AG08395 (cell line): ENCODE measurements around the gene SPCS1.
A peak's percentile ranks its signal among the peaks of the same experiment; 100 is the strongest.
"Not testable (repeated sequence)": the region's sequence is repeated elsewhere in the genome, so short reads cannot be mapped to it uniquely, and the experiment has no call there.

ENCODE experiments used
- DNase-seq: peaks from one replicate; pipeline ENCODE4 v3.0.0; 2012; ENCODE audit warnings: mixed read lengths, low spot score

SPCS1 gene

GRCh38 chr3:52694528-52695189, 11.2 kb upstream of the SPCS1 start:
- DNase-seq = no peak

DNA sequence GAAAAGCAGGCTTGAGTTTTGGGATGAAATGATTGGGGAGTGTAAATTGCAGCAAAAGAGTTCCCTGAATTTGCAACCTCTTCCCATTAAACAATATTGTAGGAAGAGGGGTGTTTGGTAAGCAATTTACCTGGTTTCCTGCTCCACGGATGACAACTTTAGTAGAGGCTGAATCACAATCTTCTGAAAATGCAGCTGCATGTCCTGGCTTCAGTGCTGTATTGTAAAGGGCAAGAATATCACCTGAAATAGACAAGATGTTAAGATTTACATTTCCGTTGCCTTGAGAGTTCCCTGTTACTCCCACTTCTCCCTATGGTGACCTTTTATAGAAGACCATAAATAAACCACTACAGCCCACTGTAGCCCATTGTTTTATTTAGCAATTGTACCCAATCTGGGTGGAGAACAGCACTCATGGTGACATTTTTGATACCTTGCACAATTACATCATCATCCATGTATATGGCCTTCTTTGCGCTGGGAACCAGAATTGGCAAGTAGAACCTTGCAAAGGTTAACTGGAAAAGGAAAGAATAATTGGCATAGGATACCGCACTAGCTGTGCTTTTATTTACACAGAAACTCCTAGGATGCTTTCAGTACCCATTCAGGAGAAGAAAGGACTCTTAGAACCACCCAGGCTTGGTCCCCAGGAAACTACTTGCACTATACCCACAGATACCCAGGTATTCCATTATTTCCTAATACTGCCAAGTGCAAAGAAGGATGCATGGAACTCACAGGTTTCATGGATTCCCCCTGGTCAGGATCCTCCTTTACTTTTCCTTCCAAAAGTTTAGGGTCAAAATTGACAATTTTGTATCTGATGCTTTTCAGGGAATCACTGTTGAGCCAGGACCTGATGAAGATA, 9.9 kb upstream of the SPCS1 start:
- DNase-seq = no peak

DNA sequence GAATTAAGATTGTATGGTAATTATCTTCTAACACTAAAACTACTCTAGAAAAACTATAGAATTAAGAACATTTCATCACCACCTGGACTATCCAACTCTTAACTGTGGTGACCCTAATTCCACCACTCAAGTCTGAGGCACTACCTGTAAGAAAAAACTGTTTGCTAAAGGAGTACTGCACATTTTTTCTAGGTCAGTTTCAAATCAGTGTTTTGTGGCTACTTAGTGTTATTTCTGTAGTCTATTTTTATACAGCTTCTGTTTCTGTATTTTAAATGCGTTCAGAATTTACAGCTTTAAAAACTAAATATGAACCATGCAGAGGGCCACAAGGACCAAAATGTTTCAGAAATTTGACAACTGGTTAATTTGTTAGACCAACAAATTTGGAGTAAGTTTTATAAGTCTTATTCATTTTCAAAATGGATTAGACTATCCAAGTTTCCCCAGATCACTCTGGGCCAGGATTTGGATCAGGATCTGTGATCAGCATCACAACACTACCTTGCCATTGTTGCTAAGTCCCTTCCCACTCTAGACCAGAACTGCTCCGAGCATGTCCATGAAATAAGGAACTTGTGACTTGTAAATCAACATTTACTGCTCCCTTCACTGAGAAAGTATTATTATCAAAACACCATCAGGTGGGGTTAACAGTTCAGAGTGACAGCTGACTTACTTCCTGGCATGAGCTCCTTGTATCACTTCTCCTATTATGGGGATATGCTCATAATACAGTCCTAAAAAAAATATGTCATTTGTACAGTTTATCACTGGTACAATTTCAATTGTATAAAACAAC, 8.9 kb upstream of the SPCS1 start:
- no peak for DNase-seq

DNA sequence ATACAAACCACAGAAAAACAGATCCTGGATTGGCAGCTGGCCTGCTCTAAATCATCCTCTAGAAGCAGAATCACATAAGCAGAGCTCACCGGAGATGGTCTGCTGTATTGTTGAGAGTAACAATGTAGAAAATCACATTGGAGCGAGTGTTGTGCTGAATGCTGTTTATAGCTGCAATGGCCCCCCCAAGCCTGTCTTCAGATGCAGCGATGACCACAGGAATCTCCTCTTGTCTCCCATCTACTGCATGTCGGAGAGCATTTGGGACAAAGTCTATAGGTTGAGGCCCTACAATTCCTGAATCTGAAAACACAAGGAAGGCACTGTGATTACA, 8.3 kb upstream of the SPCS1 start:
- DNase-seq = no peak

DNA sequence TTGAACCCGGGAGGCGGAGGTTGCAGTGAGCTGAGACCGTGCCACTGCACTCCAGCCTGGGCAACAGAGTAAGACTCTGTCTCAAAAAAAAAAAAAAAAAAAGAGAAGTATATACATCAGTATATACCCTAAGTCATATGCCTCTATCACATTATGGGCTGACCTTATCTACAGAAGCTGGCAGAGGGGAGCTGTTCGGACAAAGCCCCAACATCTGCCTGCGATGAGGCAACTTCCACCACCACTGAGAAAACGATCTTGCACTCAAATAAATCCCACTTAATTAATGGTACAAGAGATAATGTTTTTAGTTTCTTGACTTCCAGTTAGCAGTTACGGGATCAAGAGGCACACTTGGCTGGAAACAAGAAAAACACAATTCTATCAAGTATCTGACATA, 2.6 kb upstream of the SPCS1 start:
- DNase-seq = no peak

DNA sequence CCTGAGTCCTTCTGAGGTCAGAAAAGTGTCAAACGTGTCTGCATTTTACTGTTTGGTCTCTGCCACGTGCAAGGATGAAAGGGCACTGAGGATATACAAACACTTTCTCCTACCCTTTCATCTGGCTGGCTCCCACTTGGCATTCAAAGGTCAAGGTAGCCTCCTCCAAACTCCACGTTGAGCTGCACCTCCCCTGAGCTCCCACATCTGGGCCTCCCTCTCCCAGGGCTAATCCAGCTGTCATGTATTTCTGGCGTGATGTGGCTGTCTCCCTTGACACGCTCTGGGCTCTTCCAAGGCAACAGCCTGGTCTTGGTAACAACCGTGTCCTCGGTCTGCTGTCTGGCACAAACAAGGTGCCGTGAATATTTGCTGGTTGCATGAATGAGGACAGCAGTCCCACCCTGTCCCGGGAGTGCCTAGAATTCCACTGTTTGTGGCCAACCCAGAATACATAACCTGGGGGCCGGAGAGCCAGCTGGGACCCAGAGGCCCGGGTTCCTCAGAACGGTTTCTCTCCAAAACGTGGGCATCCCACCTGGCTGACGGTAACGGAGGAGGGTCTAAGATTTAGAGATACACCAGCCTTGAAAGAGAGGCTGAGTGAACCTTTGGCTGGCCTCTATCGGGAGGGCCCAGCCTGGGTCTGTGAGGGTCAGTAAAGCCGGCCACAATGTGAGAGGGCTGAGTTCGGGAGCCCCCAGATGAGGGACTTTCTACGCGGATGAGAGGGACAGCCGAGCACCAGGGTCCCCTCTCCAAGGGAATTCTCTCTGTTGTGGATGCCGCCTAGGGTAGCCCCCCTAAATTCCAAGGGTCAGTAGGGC, 1.1 kb upstream of the SPCS1 start:
- peak; percentile 58 for DNase-seq

DNA sequence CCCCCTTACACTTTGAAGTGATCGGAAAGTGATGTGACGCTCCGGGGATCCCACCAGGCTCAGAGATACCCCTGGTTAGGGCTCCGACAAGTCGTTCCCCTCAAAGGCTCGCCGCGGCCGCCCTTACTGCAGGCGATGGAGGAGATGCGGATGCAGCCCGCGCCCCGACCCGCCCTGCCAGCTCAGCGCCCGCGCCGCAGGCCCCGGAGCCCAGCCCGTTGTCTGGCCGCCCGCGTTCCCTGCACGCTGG, 543 bp upstream of the SPCS1 start:
- DNase-seq = no peak

DNA sequence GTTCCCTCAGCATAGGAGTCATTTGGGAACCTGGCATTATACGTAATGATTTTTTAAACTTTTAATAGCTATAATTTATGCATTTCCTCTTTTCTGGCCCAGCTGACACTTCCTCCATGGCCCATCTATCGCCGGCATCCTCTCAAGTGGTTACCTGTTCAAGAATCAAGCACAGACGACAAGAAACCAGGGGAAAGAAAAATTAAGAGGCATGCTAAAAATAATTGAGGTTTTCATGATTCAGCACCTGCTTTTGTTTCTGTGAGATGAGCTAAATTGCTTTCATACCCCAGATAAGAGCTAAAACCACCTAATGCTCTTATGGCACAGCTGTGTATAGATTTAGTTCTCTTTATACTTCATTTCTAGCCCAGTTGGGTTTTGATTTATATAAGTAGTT, 1.7 kb downstream of the SPCS1 start:
- no peak for DNase-seq

GRCh38 chr3:52710512-52710911, 4.6 kb downstream of the SPCS1 start:
- DNase-seq = no peak

DNA sequence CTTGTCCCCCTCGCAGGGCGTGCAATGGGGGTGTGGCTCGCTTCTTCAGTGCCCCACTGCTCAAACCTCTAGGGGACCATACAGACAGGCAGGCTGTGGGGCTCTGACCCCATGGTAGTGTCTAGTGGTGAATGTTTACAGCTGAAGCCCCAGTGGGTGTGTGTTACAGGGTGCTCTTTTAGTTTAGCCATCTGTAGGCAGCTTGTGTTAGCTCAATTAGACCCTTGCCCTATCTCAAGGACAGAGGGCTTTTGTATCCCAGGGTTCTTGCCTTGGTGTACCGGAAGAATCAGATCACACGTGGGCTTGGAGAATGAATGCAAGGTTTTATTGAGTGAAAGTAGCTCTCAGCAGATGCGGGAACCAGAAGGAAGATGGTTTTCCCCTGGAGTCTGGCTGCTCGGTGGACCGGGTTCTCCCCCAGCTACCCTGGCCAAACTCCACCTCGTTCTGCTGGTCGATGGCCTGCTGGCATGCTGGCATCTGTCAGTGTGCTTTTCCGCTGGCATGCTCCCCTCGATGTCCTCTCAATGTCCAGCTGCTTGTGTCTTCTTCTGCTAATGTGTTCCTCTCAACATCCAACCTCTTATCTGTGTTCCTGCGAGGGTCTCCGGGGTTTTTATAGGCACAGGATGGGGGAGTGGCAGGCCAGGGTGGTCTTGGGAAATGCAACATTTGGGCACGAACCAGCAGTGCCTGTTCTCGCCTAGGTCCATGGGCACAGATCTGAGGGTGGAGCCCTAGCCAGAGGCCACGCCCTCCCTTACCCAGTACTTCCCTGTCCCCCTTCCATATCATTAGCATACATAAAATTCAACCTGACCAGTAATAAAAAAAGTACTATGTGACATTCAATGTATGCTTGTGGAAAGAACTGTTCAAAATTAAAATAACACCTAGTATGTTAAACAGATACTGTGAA, 6.6 kb downstream of the SPCS1 start:
- DNase-seq = no peak

DNA sequence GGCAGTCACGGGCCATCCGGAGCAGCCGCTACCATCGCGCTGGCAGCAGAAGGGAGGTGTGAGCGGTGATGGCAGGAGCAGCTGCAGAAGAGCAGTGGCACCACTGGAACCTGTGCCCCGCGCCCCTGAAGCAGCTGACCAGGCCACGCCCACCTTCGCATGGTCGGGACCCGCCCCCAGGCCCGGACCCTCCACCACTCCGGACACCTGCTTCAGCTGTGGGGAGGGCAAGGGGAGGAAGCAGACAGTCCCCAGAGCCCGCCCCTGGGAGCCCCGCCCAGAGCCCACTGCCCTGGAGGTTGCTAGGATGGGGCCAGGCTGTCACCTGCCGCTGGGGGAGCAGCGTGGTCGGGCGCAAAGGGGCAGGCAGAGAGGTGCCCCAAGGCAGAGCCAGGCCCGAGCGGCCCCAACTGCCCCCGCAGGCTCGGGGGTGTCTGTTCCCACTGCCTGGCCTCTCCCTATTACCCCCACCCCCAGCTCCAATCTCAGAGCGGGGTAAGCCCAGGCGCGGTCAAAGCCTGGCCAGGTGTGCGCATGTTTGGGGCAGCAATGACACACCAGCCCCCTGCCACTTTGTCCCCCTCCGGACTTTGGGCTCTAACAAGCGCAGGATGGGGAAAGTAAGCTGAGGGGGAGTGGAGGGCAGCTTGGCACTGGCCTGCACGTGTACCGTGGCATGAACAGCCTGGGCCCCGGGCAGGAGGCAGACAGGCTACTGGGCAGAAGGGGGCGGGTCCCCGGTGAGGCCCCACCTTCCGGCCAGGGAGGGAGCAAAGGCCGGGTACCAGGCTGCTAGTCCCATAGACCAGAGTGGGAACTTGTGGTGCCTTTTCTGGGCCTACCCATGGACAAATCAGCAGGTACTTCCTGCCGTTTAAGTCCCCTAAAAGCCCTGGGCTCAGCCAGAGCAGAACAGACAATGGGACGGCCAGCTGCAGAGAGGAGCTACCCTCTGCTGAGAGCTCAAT, 8.7 kb downstream of the SPCS1 start:
- DNase-seq = no peak

GRCh38 chr3:52715714-52716305, 9.9 kb downstream of the SPCS1 start:
- no peak for DNase-seq

DNA sequence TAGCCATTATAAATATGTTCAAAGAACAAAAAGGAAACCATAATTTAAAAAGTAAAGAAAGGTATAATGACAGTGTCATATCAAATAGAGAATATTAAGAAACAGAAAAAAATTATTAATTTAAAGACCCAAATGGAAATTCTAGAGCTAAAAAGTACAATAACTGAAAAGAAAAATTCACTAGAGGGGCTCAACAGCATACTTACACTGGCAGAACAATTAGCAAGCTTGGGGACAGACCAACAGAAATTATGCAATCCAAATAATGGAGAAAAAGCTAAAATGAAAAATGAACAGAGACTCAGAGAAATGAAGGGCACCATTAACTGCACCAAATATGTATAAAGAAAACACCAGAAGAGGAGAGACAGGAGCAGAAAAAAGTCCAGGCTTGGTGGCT, 13.7 kb downstream of the SPCS1 start:
- no peak for DNase-seq

DNA sequence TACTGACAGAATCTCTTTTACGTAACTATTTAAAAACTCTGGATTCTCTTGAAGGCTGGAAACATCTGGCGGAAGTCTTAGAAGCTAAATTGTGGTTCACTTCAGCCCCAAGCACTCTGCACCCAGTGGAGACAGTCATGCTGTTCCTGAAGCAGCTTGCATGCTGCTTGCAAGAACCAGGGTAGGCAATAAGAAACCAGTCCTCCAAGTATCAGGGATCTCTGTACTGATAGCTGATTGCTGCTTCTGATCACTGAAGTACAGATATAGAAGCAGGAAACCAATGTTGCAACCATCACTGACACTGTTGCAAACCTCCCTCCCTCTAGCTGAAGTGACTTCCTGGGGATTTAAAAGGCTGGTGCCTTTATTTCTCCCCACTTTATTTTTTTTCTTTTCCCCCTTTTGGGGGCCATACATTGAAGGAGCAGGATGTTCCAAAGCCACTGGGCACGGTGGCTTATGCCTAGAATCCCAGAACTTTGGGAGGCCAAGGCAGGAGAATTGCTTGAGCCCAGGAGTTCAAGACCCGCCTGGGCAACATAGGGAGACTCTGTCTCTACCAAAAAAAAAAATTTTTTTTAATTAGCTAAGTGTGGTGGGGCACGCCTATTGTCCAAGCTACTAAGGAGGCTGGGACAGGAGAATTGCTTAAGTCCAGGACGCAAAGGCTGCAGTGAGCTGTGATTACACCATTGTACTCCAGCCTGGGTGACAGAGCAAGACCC, 15.3 kb downstream of the SPCS1 start:
- DNase-seq = no peak

DNA sequence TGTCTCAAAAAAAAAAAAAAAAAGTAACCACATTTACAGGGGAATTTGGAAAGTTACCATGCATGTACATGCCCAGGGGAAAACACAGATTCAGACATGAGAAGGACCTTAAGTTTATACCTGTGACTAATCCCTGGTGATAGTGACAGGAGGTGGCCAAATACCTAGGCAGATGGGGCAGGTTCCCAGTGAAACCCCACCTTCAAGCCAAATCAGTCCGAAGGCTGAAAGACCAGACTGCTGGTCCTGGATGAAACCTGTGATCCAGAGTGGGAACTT, 15.8 kb downstream of the SPCS1 start:
- no peak for DNase-seq

DNA sequence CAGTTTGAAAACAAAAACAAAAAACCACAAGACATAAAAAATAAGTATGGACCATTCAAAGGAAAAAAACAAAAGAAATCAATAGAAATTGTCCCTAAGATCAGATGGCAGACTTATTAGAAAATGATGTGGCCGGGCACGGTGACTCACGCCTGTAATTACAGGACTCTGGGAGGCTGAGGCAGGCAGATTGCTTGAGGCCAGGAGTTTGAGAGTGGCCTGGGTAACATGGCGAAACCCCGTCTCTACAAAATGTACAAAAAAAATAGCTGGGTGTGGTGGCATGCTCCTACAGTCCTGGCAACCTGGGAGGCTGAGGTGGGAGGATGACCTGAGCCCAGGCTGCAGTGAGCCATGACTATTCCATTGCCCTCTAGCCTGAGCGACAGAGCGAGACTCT, 16.6 kb downstream of the SPCS1 start:
- DNase-seq = no peak

DNA sequence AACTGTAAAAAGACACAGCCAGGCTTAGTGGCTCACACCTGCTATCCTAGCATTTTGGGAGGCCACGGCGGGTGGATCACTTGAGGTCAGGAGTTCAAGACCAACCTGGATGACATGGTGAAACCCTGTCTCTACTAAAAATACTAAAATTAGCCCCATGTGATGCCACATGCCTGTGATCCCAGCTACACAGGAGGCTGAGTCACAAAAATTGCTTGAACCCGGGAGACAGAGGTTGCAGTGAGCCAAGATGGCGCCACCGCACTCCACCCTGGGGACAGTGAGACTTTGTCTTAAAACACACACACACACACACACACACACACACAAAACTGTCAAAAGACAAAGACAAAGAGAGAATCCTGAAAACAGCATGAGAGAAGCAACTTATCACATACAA, 18.0 kb downstream of the SPCS1 start:
- DNase-seq = no peak

DNA sequence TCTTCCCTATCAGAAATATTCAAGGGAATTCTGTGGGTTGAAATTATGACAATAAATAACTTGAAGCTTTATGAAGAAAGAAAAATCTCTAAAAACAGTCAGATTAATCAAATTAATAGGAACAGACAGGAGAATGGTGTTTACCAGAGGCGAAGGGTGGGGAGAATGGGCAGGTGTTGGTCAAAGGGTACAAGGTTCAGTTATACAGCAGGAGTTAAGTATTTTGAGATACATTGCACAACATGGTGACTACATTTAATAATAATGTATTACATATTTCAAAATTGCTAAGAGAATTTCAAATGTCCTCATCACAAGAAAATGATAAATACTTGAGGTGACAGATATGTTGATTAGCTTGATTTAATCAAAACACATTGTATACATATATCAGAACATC, 18.6 kb downstream of the SPCS1 start:
- no peak for DNase-seq

DNA sequence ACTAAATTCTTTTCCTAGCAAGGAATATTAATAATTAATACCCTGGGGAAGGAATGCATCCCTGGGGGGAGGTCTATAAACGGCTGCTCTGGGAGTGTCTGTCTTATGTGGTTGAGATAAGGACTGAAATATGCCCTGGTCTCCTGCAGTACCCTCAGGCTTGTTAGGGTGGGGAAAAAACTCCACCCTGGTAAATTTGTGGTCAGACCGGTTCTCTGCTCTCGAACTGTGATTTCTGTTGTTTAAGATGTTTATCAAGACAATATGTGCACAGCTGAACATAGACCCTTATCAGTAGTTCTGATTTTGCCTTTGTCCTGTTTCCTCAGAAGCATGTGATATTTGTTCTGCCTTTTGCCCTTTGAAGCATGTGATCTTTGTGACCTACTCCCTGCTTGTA, 22.8 kb downstream of the SPCS1 start:
- DNase-seq = not testable (repeated sequence)
